ENCODE measurements around the gene INSL3.

- TF ChIP-seq, protein P1, sequence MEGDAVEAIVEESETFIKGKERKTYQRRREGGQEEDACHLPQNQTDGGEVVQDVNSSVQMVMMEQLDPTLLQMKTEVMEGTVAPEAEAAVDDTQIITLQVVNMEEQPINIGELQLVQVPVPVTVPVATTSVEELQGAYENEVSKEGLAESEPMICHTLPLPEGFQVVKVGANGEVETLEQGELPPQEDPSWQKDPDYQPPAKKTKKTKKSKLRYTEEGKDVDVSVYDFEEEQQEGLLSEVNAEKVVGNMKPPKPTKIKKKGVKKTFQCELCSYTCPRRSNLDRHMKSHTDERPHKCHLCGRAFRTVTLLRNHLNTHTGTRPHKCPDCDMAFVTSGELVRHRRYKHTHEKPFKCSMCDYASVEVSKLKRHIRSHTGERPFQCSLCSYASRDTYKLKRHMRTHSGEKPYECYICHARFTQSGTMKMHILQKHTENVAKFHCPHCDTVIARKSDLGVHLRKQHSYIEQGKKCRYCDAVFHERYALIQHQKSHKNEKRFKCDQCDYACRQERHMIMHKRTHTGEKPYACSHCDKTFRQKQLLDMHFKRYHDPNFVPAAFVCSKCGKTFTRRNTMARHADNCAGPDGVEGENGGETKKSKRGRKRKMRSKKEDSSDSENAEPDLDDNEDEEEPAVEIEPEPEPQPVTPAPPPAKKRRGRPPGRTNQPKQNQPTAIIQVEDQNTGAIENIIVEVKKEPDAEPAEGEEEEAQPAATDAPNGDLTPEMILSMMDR (conservative IDR thresholded peaks at IDR 0.05; ENCODE audit: low read depth, low read length): no peak
- TF ChIP-seq EZH2 (IDR thresholded peaks at IDR 0.05; ENCODE audit: borderline replicate concordance, low read depth, low read length, poor library complexity, severe bottlenecking): no peak
Observed at GRCh38 chr19:17847538-17848366, 26.4 kb upstream of the INSL3 start, which contains the start of gene JAK3.
